Measurements from ENCODE around the gene KCNMA1. TPM values are rescaled to one million over a fixed set of nuclear protein-coding genes. Genes with fewer than 3 reads are reported as not detected.

KCNMA1 gene
- total and polyA plus RNA-seq, 10 donors, result 9.3 to 114 (median 51.5) TPM

GRCh38 chr10:77291596-77292505, 345.8 kb downstream of the KCNMA1 start:
- Histone ChIP-seq H3K4me1 (peaks cover 0 to 9% (median 3%) of the 10 kb centered on the region in 6 donors), H3K27ac (no peak overlapping the region), H3K27me3 (replicated peaks in 1 of 7) (no peaks in the 10 kb centered on the region), H3K4me3 (no peak overlapping the region), H3K36me3 (no peaks in the 10 kb centered on the region), H3K9me3 (no peaks in the 10 kb centered on the region)
- TF ChIP-seq POLR2AphosphoS5 (IDR thresholded peaks at IDR 0.05) (no peak), CTCF (IDR thresholded peaks at IDR 0.05 in 8 of 11, conservative IDR thresholded peaks at IDR 0.05 in 3 of 11) (no peak), POLR2A (IDR thresholded peaks at IDR 0.05) (no peak)
- 70 to 82% (median 79%) methylated on average over 10 of the region's 10 CpGs for WGBS, 5 donors
- DNase-seq, result no peak
- intact Hi-C loops (cut with DNase I; ENCODE audit: low total_unique reads), result no loop called here

- TF ChIP-seq CTCF (IDR thresholded peaks at IDR 0.05 in 8 of 11, conservative IDR thresholded peaks at IDR 0.05 in 3 of 11), result no peak
- TF ChIP-seq POLR2A (IDR thresholded peaks at IDR 0.05), result no peak
- no peak for TF ChIP-seq POLR2AphosphoS5 (IDR thresholded peaks at IDR 0.05)
- H3K27me3 ChIP-seq (replicated peaks in 1 of 7), result no peaks in the 10 kb centered on the region
- 40 to 53% (median 47%) methylated on average over 6 of the region's 6 CpGs for WGBS, 5 donors
- H3K27ac ChIP-seq, result no peak overlapping the region
- H3K9me3 ChIP-seq, result no peaks in the 10 kb centered on the region
- intact Hi-C loops (cut with DNase I; ENCODE audit: low total_unique reads), result no loop called here
- DNase-seq, result no peak
- H3K36me3 ChIP-seq, result no peaks in the 10 kb centered on the region
- peaks cover 0 to 15% (median 3%) of the 10 kb centered on the region in 6 donors for H3K4me1 ChIP-seq
- H3K4me3 ChIP-seq, result no peak overlapping the region
Observed at GRCh38 chr10:77290528-77291155, 347.0 kb downstream of the KCNMA1 start.

- no peaks in the 10 kb centered on the region for H3K27me3 ChIP-seq (replicated peaks in 1 of 7)
- H3K4me1 ChIP-seq, result peaks cover 0 to 15% (median 3%) of the 10 kb centered on the region in 6 donors
- TF ChIP-seq POLR2A (IDR thresholded peaks at IDR 0.05) (no peak), POLR2AphosphoS5 (IDR thresholded peaks at IDR 0.05) (no peak), CTCF (IDR thresholded peaks at IDR 0.05 in 8 of 11, conservative IDR thresholded peaks at IDR 0.05 in 3 of 11) (no peak)
- intact Hi-C loops (cut with DNase I; ENCODE audit: low total_unique reads), result no loop called here
- 91 to 97% (median 94%) methylated on average over 5 of the region's 5 CpGs for WGBS, 5 donors
- no peak overlapping the region for H3K4me3 ChIP-seq
- no peaks in the 10 kb centered on the region for H3K36me3 ChIP-seq
- no peak overlapping the region for H3K27ac ChIP-seq
- no peak for DNase-seq
- H3K9me3 ChIP-seq, result no peaks in the 10 kb centered on the region
Observed at GRCh38 chr10:77289790-77290189, 347.8 kb downstream of the KCNMA1 start.

GRCh38 chr10:77289027-77289501, 348.5 kb downstream of the KCNMA1 start:
- Histone ChIP-seq H3K27ac (no peak overlapping the region), H3K4me1 (peaks cover 0 to 15% (median 3%) of the 10 kb centered on the region in 6 donors), H3K4me3 (no peak overlapping the region), H3K27me3 (replicated peaks in 1 of 7) (peaks cover 0 to 6% (median 0%) of the 10 kb centered on the region in 7 donors), H3K36me3 (no peaks in the 10 kb centered on the region), H3K9me3 (no peaks in the 10 kb centered on the region)
- intact Hi-C loops (cut with DNase I; ENCODE audit: low total_unique reads), result no loop called here
- 75 to 97% (median 79%) methylated on average over 3 of the region's 3 CpGs for WGBS, 5 donors
- DNase-seq, result no peak
- TF ChIP-seq POLR2A (IDR thresholded peaks at IDR 0.05) (no peak), CTCF (IDR thresholded peaks at IDR 0.05 in 8 of 11, conservative IDR thresholded peaks at IDR 0.05 in 3 of 11) (no peak), POLR2AphosphoS5 (IDR thresholded peaks at IDR 0.05) (no peak)
